IPS-18c (cell line): ENCODE results near the gene C16orf54.
"Not testable (repeated sequence)": the region's sequence is repeated elsewhere in the genome, so short reads cannot be mapped to it uniquely, and the experiment has no call there.

Source experiments
- H3K4me3 ChIP-seq: 2 replicates; pipeline ENCODE4 v1.7.0; 2013; ENCODE audit warnings: low read depth, mild to moderate bottlenecking, low read length, moderate library complexity; ENCODE audit not compliant: insufficient read depth
- H3K9me3 ChIP-seq: one replicate; pipeline ENCODE4 v1.6.1; 2013; ENCODE audit warnings: mild to moderate bottlenecking, low read length, moderate library complexity; ENCODE audit not compliant: control insufficient read depth, insufficient read depth

C16orf54 gene

DNA sequence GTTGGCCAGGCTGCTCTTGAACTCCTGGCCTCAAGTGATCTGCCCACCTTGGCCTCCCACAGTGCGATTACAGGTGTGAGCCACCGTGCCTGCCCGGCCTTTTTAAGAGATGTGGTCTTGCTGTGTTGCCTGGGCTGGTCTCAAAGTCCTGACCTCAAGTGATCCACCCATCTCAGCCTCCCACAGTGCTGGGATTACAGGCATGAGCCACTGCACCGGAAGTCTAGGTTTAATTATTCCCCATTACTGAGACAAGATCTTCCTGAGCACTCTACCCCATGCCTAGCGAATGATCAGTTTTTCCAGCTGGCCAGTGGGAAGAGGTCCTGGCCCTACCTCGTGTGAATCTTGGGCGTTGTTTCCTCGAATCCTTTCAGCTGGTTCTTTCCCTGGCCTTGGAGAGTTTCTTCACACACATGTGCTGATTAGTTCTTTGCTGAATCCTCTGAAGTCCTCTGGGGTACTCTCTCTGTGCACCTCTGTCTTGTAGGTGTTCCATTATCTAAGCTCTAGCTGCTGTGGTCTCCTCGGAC, 18.9 kb downstream of the C16orf54 start:
- Histone ChIP-seq H3K4me3 (no peak overlapping the region), H3K9me3 (no peaks in the 10 kb centered on the region)

DNA sequence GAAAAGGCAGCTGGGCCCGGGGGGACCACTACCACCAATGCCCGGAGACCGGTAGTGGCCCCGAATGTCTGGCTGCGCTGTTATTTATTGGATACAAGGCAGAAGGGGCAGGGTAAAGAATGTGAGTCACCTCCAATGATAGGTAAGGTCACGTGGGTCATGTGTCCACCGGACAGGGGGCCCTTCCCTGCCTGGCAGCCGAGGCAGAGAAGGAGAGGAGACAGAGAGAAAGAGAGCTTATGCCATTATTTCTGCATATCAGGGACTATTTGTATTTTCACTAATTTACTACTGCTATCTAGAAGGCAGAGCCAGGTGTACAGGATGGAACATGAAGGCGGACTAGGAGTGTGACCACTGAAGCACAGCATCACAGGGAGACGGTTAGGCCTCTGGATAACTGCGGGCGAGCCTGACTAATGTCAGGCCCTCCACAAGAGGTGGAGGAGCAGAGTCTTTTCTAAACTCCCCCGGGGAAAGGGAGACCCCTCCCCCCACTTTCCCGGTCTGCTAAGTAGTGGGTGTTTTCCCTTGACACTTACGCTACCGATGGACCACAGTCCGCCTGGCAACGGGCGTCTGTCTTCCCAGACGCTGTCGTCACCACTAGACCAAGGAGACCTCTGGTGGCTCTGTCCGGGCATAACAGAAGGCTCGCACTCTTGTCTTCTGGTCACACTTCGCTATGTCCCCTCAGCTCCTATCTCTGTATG, 24.5 kb downstream of the C16orf54 start:
- H3K4me3 ChIP-seq, H3K9me3 ChIP-seq: not testable (repeated sequence)

- no peak overlapping the region for H3K4me3 ChIP-seq
- peaks cover 2% of the 10 kb centered on the region for H3K9me3 ChIP-seq
These were observed 25.1 kb downstream of the C16orf54 start for GRCh38 chr16:29720703-29721102.

- Histone ChIP-seq H3K9me3 (peaks cover 2% of the 10 kb centered on the region), H3K4me3 (no peak overlapping the region)
These were observed 26.7 kb downstream of the C16orf54 start for GRCh38 chr16:29719063-29719462.

GRCh38 chr16:29717113-29717512, 28.7 kb downstream of the C16orf54 start:
- no peak overlapping the region for H3K4me3 ChIP-seq
- H3K9me3 ChIP-seq: peaks cover 2% of the 10 kb centered on the region

GRCh38 chr16:29714972-29715371, 30.8 kb downstream of the C16orf54 start:
- no peak overlapping the region for H3K4me3 ChIP-seq
- H3K9me3 ChIP-seq: peaks cover 2% of the 10 kb centered on the region

GRCh38 chr16:29714396-29714795, 31.4 kb downstream of the C16orf54 start:
- H3K9me3 ChIP-seq: peaks cover 2% of the 10 kb centered on the region
- H3K4me3 ChIP-seq: no peak overlapping the region

- Histone ChIP-seq H3K4me3 (no peak overlapping the region), H3K9me3 (peaks cover 2% of the 10 kb centered on the region)
These were observed 33.0 kb downstream of the C16orf54 start for GRCh38 chr16:29712809-29713208.

DNA sequence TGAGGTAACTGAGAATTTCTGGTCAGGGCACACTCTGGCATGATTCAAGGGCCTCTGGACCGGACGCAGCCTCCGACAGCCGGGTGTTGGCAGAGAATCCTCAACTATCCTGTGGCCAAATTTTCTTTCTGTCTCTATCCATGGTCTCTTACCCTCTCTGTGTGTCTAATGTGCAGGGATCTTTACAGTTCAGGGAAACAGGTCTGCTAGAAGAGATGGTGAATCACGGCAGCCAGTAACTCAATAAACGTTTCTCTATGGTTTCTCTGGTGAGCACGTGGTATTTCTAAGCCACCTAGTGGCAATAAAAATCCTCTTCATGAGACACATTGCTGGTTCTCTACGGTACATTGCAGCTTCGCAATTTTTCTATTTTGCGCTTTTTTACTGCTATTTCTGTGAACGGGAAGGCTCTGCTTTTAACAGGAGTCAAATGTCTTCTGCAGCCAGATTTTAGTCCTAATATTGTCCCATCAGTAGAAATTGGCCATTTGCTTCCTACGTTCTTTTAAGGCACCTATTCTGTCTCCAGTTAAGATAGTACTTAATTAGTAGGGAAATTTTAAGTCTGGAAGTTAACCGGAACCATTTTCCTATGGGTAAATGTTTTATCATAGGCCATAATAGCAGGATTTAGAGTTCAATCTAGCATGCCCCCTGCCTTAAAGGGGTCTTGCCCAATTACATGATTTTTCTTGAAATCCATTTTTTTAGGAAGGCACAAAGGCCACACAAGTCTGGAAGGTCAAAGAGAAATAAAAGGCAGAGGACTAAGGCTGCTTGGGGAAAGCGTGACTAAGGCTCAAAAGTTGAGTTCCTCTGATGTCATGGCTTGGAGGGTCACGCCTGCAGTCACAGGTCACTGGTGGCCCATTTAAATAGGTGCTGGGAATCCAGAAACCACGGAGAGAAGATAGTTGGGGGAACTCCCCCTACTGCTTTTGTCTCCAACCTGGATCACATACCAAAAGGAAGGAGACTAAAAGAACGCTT, 35.3 kb downstream of the C16orf54 start:
- peak overlapping the region; percentile 66 for H3K4me3 ChIP-seq
- no peaks in the 10 kb centered on the region for H3K9me3 ChIP-seq

DNA sequence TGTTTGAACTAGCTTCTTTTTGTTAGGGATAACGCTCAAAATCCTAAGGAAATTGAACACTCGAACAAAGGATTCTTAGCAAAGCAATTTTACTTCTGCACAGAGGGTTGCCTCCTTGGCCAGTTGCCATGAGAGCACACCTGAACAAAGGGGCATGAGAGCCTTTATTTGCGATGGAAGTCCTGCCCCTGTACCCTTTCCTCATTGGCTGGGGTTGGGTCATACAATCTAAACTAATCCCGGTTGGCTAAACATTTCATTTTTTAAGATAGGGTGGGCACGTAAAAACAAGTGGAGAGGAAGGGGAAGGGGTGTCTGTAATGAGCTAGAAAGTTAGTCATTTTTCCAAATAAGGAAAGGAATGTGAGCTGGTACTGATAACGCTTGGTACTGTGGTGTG, 36.1 kb downstream of the C16orf54 start:
- peak overlapping the region; percentile 66 for H3K4me3 ChIP-seq
- not testable (repeated sequence) for H3K9me3 ChIP-seq

DNA sequence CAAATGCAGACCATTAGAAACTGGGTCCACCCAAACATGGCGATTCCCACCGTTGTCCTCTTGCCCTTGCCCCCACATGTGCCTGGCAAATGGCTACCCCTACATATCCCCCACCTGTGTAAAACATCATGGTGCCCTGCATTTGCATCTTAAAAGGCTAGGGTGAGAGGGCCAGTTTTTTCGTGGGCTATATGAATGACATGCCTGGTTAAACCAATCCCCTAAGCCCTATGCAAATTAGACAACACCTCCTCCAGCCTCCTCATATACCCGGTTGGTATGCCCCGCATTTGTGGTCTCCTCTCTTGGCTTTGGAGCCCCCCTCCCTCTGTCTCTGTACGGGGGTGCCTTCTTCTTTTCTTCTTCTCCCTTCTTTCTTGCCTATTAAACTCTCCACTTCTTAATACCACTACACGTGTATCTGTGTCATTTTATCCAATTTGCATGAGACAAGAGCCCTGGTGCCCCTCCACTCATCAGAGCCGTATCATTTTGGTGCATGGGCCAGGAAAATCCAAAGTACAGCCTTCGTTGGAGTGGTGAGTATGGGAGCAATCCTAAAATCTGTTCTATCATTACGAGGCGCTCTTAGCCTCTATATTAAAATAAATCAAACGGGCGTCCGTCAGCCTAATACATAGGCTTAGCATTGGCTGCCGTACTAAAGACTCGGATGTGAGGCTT, 36.7 kb downstream of the C16orf54 start:
- Histone ChIP-seq H3K4me3 (peak overlapping the region; percentile 66), H3K9me3 (no peaks in the 10 kb centered on the region)

DNA sequence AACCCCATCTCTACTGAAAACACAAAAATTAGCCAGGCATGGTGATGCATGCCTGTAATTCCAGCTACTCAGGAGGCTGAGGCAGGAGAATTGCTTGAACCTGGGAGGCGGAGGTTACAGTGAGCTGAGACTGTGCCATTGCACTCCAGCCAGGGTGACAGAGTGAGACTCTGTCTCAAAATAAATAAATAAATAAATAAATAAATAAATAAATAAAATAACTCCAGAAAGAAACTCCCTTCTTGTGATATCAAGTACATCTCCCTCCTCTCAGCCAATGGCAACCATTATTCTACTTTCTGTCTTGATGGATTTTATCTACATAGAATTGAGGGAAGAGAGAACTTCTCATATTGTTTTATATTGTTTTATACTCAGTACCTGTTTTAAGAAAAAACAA, 38.6 kb downstream of the C16orf54 start:
- H3K4me3 ChIP-seq, H3K9me3 ChIP-seq: not testable (repeated sequence)

GRCh38 chr16:29705030-29705429, 40.8 kb downstream of the C16orf54 start:
- no peak overlapping the region for H3K4me3 ChIP-seq
- peaks cover 2% of the 10 kb centered on the region for H3K9me3 ChIP-seq

DNA sequence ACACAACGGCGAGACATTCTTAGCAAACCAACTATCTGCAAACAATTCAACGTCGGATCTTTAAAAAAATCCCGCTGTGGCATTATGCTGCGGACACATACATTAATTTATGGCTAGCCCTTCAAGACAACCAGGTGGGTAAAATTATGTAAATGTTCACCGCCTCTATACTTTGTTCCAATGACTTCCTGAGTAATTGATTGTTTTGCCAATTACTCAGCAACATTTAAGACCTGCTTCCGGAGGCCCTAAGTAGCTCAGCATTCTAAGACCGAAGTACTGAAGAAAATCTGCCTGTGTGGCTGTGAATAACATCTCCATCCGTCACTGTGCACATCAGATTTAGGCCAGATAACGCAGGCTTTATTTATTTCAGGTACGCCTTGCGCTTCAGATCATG, 43.5 kb downstream of the C16orf54 start:
- Histone ChIP-seq H3K9me3 (peaks cover 10% of the 10 kb centered on the region), H3K4me3 (no peak overlapping the region)

GRCh38 chr16:29701214-29701555, 44.6 kb downstream of the C16orf54 start:
- H3K9me3 ChIP-seq: peaks cover 10% of the 10 kb centered on the region

GRCh38 chr16:29700253-29700987, 45.4 kb downstream of the C16orf54 start:
- no peak overlapping the region for H3K4me3 ChIP-seq

More at GRCh38 chr16:29701214-29701555, 44.6 kb downstream of the C16orf54 start:
- no peak overlapping the region for H3K4me3 ChIP-seq

More at GRCh38 chr16:29700253-29700987, 45.4 kb downstream of the C16orf54 start:
- H3K9me3 ChIP-seq: peaks cover 10% of the 10 kb centered on the region
